CD4-positive, alpha-beta T cell treated with Interleukin-10 for 1 hour (primary cell): Measurements from ENCODE around the gene CYP2W1.
A peak's percentile ranks its signal among the peaks of the same experiment; 100 is the strongest.
"Not testable (repeated sequence)": the region's sequence is repeated elsewhere in the genome, so short reads cannot be mapped to it uniquely, and the experiment has no call there.

Source experiments
- DNase-seq: peaks from one replicate; pipeline ENCODE4 v3.0.0-alpha.2; 2020

CYP2W1 gene

DNA sequence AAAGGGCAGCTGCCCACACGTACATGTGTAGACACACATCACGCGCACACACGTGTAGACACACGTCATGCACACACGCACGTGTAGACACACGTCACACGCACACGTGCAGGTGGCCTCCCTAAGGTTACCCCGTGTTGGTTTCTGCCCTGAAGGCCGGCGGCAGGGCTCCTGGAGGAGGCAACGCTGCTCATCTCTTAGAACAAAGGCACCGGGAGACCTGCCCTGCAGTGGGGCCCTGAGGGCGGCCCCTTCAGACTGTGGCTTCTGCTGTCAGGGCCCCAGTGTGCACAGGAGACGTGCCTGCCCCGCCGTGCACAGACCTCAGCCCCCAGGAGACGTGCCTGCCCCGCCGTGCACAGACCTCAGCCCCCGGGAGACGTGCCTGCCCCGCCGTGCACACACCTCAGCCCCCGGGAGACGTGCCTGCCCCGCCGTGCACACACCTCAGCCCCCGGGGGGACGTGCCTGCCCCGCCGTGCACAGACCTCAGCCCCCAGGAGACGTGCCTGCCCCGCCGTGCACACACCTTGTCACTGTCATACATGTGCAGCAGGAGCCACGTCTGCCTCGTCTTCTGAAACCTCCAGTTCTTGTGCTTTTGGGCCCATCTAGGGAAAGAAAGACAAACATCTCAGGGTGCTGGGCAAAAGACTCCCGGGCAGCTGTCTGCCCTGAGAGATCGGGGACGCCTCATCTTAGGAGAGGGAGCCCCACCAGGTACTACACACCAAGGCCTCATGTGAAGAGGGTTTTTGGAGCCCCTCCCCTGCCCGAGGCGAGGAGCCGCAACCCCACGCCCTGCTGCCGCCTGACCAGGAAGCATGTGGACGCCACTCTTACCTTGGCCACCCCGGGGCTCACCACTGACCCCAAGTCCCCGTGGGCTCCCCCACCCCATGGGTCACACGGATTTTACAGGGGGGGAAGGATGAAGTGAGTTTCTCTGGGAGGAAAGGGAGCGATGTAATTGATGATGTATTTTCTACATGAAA is 17.3 kb downstream of the CYP2W1 start:
- DNase-seq = no peak

DNA sequence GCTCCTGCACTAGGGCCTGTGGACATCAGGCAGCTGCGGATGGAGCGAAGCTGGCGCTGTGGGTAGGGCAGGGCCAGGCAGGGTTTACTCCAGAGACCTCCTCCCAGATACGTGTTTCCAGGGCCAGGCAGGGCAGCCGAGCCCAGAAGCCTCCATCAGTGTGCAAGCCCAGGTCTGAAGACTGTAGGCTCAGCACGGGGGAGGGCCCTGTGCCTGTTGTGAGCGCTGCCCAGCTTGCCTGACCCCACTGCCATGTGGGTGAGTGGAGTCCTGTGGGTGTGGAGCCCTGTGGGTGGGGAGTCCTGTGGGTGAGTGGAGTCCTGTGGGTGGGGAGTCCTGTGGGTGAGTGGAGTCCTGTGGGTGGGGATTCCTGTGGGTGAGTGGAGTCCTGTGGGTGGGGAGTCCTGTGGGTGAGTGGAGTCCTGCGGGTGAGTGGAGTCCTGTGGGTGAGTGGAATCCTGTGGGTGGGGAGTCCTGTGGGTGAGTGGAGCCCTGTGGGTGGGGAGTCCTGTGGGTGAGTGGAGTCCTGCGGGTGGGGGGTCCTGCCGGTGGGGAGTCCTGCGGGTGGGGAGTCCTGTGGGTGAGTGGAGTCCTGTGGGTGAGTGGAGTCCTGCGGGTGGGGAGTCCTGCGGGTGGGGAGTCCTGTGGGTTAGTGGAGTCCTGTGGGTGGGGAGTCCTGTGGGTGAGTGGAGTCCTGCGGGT is 18.2 kb downstream of the CYP2W1 start:
- DNase-seq = not testable (repeated sequence)

DNA sequence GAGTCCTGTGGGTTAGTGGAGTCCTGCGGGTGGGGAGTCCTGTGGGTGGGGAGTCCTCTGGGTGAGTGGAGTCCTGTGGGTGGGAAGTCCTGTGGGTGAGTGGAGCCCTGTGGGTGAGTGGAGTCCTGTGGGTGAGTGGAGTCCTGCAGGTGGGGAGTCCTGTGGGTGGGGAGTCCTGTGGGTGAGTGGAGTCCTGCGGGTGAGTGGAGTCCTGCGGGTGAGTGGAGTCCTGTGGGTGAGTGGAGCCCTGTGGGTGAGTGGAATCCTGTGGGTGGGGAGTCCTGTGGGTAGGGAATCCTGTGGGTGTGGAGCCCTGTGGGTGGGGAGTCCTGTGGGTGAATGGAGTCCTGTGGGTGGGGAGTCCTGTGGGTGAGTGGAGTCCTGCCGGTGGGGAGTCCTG is 19.0 kb downstream of the CYP2W1 start:
- DNase-seq = not testable (repeated sequence)

DNA sequence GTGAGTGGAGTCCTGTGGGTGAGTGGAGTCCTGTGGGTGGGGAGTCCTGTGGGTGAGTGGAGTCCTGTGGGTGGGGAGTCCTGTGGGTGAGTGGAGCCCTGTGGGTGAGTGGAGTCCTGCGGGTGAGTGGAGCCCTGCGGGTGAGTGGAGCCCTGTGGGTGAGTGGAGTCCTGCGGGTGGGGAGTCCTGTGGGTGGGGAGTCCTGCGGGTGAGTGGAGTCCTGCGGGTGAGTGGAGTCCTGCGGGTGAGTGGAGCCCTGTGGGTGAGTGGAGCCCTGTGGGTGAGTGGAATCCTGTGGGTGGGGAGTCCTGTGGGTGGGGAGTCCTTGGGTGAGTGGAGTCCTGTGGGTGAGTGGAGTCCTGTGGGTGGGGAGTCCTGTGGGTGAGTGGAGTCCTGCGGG is 19.5 kb downstream of the CYP2W1 start:
- DNase-seq = not testable (repeated sequence)

DNA sequence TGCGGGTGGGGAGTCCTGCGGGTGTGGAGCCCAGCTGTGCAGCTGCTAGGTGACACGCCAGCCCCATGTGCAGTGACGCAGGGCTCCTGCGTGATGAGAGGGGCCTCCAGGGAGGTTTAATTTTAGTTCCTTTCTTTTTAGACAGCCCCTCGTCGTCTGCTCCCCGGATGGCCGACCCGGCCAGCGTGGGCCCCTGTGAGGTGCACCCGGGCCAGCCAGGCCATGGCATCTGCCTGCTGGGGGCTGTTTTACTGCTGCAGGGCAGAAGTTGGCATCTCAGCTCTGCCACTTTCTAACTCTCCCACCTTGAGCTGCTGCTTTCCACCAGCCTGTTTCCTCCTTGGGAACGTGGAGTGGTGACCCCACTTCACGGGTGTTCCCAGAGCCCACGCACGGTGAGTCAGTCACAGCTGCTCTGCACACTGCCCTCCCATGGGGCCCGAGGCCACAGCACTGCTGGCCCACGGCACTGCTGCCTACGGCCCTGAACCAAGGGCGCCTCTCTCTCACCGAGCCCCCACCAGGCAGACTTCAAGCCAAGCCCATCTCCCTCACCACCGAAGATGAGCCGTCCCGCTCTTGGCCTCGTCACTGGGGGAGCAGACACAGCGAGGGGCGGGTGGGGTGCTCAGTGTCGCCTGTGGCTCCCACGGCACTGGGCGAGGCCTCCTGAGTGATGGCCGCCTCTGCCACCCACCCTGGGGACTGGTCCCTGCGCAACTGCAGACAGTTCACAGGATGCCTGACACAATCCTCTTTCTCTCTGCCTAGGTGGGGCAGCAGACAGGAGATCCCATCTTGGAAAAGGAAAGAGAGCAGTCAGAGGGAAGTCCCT is 21.3 kb downstream of the CYP2W1 start:
- no peak for DNase-seq

DNA sequence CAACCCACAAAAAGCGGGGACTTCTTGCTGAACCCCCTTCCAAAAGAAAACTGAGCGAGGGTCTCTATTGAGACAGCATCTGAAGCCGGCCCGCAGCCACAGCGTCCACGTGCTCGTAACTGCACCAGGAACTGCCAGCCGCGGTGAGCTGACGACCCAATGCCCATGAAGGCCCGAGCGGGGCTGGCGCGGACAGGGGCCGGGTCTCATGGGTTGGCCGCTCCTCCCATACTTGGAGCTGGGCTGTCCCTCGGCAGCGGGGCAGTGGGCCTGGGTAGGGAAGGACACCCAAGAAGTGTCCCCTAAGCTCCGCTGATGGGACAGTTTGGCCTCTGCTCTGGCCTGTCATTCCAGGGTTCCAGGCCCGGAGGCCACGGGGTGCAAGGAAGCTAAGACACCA is 22.3 kb downstream of the CYP2W1 start:
- DNase-seq = no peak

DNA sequence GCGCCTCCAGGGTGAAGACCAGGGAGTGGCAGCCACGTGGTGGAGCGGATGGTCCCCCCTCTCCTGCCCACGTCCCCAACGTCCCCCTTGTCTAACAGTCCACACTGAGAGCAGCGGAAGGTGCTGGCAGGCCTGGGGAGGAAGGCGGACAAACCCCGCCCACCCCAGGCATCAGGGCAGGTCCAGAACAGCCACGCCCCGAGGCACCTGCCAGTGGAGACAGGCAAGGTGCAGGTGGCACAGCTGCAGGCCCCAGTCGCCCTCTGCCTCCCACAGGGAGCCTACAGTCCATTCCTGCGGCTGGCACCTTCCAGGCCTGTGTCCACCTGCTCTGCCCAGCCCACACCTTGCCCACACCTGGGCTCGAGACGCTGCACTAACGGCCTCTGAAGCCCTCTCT is 24.9 kb downstream of the CYP2W1 start:
- no peak for DNase-seq

DNA sequence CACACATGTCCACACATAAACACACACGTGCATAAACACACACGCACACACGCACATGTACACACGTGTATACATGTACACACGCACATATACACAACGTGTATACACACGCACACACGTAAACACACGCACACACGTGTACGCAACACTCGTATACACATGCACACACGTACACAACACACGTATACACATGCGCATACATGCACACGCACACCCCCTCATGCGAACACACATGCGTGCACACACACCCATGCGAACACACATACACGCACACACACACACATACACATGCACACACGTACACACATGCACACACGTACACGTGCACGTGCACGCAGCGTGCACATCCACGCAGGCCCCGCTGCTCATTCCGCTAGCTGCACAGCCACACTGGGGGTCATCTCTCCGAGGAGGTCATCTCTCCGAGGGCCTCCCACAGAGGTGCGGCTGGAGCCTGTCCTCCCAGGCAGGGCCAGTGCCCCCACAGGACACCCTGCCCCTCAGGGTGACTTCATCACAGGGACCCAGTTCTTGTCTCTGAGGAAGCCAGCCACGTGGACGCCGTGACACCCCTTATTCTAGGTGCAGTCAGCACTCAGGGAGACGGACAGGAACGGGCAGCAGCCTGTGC is 25.9 kb downstream of the CYP2W1 start:
- no peak for DNase-seq

DNA sequence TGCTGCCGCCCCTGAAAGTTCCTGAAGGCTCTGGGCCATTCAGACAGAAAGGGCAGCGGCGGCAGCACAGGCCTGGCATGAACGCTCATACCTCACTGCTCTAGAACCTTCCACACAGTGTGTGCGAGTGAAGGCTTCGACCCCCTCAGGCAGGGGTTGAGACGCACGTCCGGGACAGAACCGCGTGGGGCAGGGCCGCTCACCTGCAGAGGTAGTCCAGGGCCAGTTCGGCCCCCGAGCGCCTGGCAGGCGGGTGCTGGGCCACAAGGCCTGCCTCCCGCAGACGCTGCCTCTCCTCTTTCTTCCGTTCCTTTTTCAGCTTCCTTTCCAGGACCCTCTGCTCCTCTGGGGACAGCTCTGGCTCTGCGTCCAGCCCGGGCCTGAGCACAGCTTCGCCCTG is 26.8 kb downstream of the CYP2W1 start:
- no peak for DNase-seq

DNA sequence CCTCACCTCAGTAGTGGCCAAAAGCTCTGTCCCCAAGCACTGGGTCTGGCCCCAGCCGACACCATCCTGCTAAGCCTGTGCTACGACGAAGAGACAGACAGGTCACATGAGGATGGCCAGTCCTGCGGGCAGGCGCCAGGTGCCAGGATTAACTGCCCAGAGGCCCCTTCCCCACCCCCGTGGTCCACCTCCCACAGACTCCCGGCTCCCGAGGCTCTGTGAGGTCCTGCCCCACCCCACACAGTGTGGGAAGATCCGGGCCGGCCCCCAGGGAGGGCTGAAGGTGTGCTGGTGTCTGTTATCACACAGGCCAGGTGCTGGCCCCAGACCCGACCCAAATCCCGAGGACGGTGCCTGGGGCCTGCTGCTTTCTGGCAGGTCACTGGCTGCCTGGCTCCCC is 27.2 kb downstream of the CYP2W1 start:
- no peak for DNase-seq

DNA sequence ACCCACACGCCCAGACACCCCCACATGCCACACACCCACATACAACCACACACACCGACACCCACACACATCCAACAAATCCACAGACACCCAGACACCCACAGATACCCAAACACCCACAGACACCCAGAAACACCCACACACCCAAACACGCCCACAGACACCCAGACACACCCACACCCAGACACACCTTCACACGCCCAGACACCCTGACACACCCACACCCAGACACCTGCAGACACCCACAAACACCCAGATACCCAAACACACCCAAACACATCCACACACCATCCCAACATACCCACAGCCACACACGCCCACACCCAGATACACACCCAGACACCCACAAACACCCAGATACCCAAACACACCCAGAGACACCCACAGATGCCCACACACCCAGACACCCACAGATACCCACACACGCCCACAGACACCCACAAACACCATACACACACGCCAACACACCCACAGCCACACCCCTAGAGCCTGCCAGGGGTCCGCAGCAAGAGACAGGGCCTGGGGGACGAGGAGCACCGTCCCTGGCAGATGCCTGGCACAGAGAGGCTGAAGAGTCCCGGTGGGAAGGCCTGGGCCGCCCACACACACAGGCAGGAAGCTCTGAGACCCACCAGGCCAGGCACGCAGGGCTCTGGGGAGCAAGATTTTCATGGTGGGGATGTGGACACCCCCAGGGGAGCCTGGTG is 28.5 kb downstream of the CYP2W1 start:
- peak; percentile 60 for DNase-seq

DNA sequence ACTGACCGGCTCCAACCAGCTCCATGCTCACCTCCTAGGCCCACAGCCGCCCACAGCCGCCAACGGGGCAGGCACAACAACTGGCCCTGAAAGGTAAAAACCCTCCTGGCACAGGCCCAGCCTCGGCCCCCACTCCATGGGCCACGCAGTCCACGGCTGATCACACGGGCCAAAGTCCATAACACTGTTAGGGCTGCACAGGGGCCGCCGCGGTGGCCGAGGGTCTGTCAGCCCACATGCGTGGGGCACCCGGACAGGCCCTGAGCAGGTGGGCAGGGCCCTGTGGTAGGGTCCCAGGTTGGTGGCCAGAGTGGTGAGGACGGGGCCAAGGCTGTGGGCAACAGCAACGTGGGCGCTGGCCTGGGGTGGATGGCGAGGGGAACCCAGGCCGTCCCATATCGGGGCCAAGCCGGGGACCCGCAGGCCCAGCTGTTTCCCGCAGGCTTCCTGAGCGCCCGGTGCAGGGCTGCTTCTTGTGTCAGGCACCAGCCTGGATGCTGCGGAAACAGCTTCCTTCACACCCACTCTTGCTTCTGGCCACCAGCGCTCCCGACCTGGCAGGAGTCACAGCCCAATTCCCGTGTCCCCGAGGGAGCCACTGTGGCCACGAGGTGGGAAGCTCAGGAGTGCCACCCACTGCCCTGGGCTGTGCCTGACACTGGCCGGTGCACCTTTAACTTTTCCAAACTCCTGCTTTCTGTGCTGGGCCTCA is 29.2 kb downstream of the CYP2W1 start:
- no peak for DNase-seq

DNA sequence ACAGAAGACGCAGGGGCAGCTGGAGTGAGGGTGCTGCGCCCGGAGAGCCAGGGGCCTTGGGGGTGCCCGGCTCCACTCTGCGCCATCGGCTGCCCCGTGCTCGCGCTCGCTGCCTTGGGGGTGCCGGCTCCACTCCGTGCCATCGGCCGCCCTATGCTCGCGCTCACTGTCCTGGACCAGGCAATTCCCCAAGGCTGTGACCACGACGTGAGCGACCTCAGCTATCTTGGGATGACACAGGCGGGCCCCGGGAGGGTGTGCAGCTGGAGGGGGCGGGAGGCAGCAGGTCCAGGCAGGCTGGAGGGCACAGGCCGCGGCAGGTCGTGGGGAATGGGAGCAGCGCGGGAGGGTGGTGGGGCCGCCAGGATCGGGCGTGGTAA is 29.7 kb downstream of the CYP2W1 start:
- DNase-seq = no peak

DNA sequence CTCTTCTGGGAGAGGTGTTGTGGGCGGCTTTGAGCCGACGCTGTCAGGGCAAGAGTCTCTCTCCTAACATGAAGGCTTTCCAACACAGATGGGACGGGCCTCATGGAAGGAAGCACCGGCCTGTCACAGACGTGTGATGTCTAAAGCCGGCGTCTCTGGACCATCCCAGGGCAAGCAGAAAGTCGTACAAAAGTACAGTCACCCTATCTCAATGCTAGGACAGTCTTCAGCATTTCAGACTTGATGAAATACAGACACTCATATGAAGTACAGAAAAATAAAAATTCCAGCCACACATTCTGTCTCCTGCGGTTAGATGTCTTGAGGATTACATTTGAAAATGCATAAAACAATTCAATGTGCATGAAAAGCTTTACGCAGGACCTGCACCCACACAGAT is 30.6 kb downstream of the CYP2W1 start:
- DNase-seq = no peak

DNA sequence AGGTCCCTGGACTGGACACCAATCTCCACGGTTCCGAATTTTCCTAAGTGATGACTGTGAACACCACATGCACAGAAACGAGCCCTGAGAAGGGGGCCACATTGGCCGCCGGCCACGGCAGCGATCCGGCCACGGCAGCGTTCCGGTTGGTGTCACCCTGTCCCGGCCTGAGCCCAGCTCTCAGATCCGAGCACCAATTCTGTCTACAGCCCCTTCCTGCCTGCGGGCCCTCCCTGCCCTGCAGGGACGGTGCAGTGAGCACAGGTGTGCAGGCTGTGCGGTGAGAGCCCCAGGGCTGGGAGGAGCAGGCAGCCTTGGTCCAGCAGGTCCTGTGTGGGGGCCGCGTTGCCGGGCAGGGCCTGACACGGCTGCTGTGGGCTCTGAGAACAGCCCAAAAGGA is 31.7 kb downstream of the CYP2W1 start:
- DNase-seq = no peak

DNA sequence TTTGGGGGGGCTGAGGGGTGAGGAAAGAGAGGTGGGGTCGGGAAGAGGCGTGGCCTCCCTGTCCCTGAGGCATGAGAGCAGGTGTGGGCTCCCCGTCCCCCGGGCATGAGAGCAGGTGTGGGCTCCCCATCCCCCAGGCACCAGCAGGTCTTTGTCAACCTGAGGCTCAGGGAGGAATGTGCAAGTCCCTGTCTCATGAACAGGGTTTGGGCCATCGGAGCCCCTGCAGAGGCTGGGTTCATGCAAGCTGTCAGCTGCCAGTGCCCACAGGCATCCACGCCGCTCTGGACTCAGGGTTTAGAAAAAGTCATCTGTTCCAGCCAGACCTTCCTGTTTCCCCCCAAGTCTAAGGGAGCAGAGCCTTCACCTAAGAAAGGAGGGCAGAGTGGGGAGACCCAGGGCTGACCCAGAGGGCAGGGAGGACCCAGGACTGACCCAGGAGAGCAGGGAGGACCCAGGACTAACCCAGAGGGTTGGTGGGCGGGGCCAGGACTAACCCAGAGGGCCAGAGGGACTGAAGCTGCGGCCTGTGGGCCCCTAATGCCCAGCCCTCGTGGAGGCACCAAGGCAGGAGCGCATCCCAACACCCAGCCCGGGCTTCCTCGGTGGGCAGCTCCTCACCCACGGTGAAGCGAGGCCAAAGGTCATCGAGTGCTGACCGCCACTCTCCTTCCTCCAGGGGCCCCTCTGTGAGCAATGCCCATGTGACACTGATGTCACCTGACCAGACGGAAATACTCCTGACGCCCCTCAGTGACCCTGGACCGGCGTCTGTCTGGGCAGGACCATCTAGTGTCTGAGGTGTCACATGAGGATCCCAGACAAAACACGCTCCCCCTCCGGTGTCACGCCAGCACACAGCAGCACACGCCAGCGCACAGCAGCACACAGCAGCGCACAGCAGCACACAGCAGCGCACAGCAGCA is 32.5 kb downstream of the CYP2W1 start:
- DNase-seq = no peak

DNA sequence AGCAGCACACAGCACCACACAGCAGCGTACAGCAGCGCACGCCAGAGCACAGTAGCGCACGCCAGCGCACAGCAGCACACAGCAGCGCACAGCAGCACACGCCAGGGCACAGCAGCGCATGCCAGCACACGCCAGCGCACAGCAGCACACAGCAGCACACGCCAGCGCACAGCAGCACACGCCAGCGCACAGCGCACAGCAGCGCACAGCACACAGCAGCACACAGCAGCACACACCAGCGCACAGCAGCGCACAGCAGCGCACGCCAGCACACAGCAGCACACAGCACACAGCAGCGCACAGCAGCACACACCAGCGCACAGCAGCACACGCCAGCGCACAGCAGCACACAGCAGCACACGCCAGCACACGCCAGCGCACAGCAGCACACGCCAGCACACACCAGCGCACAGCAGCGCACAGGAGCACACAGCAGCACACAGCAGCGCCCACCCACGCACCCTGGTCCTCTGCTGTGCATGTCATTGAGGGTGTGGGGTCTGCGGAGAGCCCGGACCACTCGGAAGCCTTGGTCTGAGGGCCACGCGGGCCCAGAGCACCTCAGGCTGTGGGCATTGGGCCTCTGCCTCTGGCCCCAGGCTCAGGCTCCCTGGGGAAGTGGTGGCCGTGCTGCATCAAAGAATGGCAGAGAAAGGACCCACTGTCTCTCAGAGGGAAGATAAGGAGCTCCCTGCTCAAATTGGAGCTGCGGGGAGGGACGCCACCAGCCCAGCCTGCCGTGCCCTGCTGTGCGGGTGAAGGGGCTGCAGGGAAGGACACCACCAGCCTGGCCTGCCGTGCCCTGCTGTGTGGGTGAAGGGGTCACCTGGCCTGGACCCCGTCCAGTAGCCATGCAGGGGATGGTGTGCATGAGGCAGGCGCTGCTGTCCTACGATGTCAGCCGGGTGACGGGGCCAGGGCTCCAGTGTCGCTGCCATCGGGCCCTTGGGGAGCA is 33.9 kb downstream of the CYP2W1 start:
- DNase-seq = no peak

DNA sequence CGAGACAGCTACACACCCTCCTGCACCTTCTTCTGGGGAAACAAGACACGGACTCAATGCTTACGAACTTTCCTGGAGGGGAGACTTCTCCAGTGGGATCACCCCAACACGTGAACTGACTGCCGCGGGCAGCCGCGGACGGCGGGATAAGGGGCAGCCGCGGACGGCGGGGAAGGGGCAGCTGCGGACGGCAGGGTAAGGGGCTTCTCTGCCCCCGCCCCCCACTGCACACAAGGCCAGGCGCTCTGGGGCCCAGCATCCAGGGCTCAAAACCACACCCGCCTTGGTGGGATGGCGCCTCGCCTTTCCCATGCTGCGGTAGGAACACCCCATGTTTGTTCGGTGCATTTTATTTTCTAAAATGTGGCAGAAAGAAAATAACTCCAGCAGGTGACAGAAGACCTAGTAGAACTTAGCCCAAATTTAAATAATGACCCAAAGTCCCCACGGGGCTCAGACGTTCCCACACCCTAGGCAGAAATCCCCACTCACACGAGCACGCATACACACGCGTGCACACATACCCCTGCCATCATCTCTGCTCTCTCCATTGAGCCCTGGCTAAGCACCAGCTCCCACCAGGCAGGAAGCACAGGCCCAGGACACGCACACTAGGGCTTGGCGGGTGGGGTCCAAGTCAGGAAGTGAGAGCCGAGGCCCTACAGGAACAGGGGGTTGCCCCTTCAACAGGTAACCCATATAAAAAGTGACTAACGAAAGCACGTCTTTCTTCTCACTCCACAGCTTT is 34.8 kb downstream of the CYP2W1 start:
- no peak for DNase-seq
